GM21723 (cell line): Measurements from ENCODE around the gene CACNA1A.
"Not testable (repeated sequence)": the region's sequence is repeated elsewhere in the genome, so short reads cannot be mapped to it uniquely, and the experiment has no call there.

Source experiments
- ATAC-seq: cut with Tn5 transposase; IDR thresholded peaks from one replicate; pipeline ENCODE4 v1.9.1; 2021; ENCODE audit warnings: mild to moderate bottlenecking, moderate library complexity; ENCODE audit not compliant: unreplicated experiment

The CACNA1A gene

GRCh38 chr19:13366529-13367143 is 139.6 kb downstream of the CACNA1A start:
- no peak for ATAC-seq

DNA sequence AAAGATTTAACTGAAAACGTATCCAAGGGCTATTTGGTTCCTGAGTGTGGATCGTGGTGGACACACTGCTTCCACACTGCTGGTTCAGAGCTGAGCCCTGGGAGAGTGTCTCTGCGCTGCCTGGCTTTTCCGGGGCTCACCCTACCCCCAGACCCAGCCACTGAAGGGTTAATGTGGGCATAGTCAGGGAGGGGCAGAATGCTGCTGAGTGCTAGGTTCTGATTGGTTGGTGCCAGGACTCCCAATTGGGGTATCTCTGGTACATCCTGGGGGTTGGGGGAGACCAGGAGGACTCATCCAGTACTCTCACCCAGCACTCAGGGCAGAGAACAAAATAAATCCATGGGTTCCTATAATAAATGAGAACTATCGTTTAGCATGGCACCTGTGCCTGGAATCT is 142.3 kb downstream of the CACNA1A start:
- no peak for ATAC-seq

DNA sequence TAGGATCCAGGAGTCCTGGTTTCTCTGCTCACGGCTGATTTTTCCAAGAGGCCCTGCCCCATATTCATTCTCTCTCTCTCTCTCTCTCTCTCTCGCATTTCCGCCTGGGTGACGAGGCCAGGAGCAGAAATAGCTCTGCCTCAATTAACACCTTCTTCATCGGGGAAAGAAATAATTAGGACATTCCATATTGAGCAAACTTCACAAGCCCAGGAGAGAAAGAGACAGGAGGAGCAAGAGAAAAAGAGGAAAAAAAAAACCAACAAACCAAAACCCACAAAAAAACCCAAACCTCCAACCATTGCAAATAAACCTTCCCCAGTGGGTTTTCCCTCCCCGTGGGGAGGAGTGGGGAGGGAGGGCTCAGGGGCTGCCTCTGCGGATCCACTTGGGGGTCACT is 143.0 kb downstream of the CACNA1A start:
- no peak for ATAC-seq

- no peak for ATAC-seq
Measured at GRCh38 chr19:13362668-13363067, 143.6 kb downstream of the CACNA1A start.

GRCh38 chr19:13361726-13362125 is 144.6 kb downstream of the CACNA1A start:
- ATAC-seq, result not testable (repeated sequence)

DNA sequence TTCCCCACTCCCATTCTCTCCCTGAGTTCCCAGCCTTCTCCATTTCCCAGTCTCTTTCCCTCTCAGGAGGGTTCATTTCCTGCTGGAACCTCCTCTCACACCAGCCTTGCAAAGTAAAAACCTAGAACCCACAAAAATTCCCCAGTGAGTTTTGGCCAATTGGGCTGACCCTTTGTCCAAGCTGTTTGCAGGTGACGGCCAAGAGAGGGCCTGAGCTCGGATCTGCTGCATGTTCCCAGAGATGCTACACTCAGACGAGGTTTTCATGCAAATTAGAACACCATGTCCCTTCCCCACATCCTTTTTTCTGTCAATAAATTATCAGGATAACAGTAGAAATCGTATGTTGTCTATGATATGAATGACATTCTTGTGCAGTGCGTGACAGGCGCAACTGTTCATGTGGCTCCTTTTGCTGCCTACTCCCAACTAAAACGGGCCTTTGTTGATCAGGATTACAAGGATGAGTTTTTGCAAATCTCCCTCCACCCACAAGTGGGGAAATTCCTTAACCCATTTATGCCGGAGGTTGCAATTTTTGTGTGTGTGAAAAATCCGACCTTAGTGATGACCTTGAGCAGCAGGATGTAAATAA is 149.5 kb downstream of the CACNA1A start:
- no peak for ATAC-seq

DNA sequence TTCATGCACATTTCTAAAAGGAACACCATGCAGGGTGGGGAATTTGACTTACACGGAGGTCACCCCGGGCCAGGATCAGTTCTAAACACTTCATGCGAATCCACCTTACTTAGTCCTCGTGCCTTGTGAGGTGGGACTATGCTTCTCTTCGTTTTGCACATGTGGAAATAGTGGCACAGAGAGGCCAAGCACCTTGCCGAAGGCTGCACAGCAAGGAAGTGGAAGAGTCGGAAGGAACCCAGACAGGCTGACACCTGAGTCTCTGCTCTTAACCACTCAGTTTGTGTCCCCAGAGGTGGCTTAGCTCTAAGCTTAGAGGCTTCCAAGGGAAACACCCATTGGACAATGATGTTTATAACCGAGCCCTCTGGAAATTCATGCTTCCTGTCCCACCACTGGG is 150.1 kb downstream of the CACNA1A start:
- ATAC-seq, result no peak

DNA sequence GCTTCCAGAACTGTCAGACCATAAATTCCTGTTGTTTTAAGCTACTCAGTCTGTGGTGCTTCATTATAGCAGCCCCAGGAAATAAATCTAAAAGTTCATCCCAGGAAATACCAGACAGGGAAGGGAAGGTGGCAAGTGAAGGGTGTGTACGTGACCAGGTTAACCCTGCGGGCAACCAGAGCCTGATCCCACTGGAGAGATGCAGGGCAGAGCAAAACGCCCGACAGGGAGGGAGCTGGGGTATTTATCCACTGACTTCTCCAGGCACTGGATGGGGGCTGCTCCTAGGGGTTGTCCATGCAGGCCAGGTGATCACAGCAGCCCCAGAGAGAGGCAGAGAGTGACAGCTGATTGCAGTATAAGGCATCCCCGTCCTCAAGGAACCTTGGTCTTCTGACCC is 150.9 kb downstream of the CACNA1A start:
- no peak for ATAC-seq

- ATAC-seq, result no peak
Measured at GRCh38 chr19:13353625-13354024, 152.7 kb downstream of the CACNA1A start.

- ATAC-seq, result no peak
Measured at GRCh38 chr19:13350759-13351158, 155.5 kb downstream of the CACNA1A start.

DNA sequence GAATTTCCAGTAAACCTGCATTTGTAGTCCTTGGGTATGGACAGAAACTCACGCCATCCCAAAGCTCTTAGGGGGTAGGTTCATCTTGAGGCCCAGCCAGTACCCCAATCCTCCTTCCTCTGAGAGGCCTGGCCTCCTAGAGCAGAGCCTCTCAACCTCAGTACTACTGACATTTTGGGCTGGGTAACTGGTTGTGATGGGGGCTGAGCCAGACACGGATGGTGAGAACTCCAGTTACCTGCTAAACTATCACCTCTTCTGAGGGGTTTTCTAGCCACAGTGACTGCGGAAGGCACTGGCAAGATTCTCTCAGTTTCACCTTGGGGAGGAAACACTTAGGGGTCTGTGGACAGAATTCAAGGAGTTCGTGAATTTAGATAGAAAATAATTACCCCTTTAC is 156.2 kb downstream of the CACNA1A start:
- ATAC-seq, result no peak

GRCh38 chr19:13347367-13347766 is 158.9 kb downstream of the CACNA1A start:
- no peak for ATAC-seq

DNA sequence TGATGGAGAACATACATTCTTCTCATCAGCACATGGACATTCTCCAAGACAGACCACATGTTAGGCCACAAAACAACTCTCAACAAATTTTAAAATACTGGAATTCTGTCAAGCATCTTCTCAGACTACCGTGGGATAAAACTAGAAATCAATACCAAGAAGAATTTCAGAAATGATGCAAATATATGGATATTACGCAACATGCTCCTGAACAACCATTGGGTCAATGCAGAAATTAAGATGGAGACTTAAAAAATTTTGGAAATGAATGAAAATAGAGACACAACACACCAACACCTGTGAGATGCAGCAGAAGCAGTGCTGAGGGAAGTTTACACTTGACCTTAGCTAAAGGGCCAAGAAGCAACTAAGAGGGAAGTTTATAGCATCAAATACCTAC is 162.8 kb downstream of the CACNA1A start:
- no peak for ATAC-seq

GRCh38 chr19:13342672-13343071 is 163.6 kb downstream of the CACNA1A start:
- no peak for ATAC-seq

DNA sequence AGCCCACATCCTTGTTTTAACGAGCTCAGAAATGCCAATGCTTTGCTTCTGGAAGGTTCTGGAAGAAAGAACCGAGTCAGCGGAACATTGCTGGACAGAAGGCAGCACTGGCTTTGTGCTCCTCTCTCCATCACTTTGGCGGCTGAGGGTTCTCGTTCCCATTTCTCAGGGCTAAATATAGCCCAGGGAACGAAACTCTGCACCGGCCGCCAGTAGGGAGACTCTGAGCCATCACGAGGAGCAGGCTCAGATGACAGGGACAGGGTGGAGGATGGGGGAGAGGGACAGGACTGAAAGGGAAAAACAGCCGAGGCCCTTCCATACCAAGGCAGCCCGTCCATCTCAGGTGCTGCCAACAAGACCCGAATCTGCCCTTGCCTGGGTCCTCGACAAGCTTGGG is 166.4 kb downstream of the CACNA1A start:
- ATAC-seq, result no peak

DNA sequence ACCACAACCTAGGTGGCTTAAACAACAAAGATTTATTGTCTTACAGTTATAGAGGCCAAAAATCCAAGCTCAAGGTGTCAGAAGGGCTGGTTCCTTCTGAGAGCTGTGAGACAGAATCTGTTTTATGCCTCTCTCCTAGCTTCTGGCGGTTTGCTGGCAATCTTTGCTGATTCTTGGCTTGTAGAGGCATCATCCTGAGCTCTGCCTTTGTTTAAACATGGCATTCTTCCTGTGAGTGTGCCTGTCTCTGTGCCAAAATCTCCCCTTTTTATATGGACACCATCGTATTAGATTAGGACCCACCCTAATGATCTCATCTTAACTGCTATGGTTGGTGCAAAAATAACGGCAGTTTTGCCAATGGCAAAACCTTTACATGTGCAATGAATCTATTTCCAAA is 169.1 kb downstream of the CACNA1A start:
- no peak for ATAC-seq

DNA sequence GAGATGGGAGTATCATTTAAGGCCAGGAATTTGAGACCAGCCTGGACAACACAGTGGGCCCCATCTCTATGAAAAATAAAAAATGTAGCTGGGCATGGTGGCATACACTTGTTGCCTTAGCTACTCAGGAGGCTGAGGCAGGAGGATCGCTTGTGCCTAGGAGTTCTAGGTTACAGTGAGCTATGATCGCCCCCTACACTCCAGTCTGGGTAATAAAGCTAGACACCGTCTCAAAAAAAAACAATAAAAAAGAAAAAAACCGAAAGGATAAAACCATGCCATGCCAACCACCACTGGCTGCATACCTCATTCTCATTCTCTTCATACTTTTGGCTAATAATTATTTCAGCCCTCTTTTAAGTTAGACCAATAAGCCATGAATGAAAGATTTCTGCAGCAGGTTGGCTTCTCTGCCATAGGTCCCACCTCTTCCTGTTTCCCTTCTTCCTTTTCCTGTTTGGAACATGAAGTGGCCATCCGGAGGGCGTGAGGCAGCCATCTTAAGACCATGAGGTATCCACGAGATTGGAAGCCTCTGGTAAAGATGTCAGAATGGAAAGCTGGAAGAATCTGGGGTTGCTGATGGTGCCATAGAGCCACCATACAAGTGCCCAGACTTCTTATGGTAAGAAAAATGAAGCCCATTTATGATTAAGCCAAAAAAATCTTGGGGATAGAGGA is 171.3 kb downstream of the CACNA1A start:
- ATAC-seq, result no peak

- no peak for ATAC-seq
Measured at GRCh38 chr19:13330285-13330684, 176.0 kb downstream of the CACNA1A start.

GRCh38 chr19:13329766-13330165 is 176.5 kb downstream of the CACNA1A start:
- ATAC-seq, result no peak

- no peak for ATAC-seq
Measured at GRCh38 chr19:13328241-13328640, 178.0 kb downstream of the CACNA1A start.

GRCh38 chr19:13319526-13319925 is 186.8 kb downstream of the CACNA1A start:
- no peak for ATAC-seq

GRCh38 chr19:13318190-13318589 is 188.1 kb downstream of the CACNA1A start:
- no peak for ATAC-seq
